DOHH2 (cell line): ENCODE data around the gene TNFRSF12A.

Experiments used
- CTCF ChIP-seq: fragments of 200-600 bp; sonication (generic); IDR thresholded peaks from one replicate; pipeline ENCODE4 v1.5.1; 2014; ENCODE audit warnings: antibody characterized with exemption, mild to moderate bottlenecking, low read depth, low read length; ENCODE audit not compliant: poor library complexity, severe bottlenecking
- EZH2phosphoT487 ChIP-seq: fragments of 200-600 bp; sonication (generic); IDR thresholded peaks from 2 replicates; pipeline ENCODE4 v1.6.1; 2017; ENCODE audit warnings: borderline replicate concordance, mild to moderate bottlenecking, antibody characterized with exemption, low read length, moderate library complexity, mixed read lengths

DNA sequence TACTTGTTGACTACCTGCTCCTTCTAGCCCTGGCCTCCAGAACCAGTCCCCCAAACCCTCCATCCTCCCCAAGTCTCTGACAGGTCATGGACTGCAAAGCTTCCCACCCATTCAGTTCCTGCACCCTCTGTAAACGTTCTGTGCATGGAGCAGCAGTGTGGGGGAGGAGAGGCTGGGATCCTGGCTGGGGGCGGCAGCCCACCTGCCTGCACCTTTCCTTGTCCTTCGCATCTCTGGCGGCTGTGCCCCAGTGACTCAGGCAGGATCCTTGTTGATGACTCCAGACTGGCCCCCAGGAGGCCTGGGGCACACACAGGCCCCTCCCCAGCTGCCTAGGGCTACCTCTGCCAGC is 38.3 kb upstream of the TNFRSF12A start:
- no peak for TF ChIP-seq CTCF
- TF ChIP-seq EZH2phosphoT487, result no peak
